GM18508 (cell line): Measurements from ENCODE around the gene TTLL11.

Source experiments
- ATAC-seq: cut with Tn5 transposase; IDR thresholded peaks from one replicate; pipeline ENCODE4 v1.9.1; 2021; ENCODE audit warnings: moderate number of reproducible peaks; ENCODE audit not compliant: insufficient read depth, unreplicated experiment

TTLL11 gene

DNA sequence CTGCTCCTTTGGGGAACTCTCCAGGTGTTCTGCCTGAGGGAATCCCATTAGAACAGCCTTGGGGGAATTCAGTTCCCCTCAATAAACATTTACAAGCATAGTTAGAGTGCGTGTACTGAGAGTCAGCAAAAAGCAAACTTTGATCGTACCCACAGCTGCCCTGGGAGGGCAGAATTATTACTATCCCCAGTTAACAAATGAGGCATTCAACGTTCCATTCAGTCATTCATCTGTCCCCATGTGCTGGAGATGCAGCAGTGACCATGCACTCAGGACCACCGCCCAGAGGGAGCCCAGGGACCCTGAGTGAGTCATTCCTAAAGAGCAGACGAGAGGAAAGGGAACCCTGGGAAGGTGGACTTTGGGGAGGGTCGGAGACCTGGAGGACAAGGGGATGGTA is 19.1 kb upstream of the TTLL11 start:
- ATAC-seq = no peak

DNA sequence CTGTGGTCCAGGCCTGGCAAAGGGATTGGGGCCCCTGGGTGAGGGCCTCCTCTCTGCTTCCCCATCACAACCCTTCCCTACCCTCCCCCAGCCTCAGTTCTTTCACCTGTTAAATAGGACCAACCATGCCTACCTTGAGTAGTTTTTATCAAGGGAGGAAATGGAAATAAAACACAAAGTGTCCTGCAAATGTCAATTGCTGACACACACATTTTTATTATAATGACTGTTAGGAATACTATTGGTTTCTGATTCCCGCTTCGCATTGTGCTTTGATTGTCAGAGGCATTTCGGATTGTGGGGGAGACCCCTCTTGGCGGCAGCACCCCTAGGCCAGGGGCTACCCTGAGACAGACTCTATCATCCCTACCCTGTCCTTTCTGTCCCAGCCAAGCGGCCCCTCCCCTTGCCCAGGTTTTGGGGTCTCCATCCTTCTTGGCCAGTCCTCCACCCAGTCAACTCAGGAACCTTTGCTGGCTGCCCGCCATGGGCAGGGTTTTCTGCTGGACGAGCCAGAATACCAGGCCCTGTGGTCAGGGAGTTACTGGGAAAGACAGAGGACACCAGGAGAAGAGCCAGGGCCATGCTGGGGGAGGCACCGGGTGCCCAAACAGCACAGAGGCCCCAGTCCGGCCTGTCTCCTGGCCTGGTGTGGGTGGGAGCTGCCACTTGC is 18.4 kb upstream of the TTLL11 start:
- no peak for ATAC-seq

DNA sequence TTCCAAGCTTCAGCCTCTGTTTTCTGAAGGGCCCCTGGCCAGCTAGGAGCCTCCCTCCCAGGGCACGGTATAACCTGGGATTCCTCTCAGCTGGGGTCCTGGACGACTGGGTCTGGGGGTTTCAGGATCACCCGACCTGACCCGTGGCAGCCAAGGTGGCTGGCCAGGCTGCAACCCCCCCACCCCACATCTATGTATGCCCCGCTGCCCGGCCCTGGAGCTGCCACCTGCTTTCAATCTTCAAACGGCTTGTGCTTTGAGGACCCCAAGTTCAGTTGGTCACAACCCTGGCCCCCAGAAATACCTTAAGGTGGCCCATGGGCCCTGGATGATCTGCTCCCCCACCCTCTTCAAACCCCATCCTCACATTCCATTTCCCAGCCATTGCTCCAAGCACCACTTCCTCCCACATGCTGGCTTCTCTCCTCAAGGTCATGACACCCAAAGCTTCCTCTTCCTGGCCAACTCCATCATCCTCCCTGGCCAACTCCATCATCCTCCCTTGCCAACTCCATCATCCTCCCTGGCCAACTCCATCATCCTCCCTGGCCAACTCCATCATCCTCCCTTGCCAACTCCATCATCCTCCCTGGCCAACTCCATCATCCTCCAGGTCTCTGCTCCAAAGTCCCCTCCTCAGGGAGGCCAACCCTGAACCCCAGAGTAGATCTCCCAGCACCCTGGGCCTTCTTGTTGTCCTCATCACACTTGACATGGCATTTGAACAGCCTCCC is 17.2 kb upstream of the TTLL11 start:
- ATAC-seq = no peak

DNA sequence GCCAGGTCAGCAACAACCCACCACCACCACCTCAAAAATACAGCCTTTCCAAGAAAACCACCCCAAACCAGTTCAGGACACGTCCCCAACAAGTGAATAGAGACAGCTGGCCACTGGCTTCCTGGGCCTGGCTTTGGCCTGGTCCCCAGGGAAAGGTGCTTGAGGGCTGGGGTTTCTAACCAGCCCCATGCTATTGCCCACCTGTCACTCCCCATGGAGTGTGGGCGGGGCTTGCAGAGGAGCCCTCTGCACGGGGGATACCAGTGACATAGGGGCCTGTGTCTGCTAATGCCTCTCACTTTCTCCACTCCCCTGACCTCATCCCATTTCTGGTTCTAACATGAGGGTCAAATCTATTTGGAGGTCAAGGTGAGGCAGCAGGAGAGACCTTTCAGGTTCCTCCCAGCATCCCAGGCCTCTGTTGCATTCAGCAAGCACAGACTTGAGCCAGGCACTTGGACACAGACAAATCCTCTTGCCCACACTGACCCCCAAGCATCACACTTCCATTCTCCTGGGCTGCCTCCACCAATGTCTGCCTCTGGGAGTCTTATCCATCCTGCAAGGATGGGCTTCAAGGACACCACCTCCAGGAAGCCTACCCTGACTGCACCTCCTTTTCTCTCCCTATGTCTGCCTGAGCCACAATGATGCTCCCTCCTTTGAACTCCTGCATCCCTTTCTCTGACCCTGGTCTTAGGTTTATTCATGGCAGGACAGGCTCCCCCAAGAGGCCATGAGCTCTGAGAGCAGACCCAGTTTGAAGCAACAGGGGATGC is 16.1 kb upstream of the TTLL11 start:
- ATAC-seq = no peak

DNA sequence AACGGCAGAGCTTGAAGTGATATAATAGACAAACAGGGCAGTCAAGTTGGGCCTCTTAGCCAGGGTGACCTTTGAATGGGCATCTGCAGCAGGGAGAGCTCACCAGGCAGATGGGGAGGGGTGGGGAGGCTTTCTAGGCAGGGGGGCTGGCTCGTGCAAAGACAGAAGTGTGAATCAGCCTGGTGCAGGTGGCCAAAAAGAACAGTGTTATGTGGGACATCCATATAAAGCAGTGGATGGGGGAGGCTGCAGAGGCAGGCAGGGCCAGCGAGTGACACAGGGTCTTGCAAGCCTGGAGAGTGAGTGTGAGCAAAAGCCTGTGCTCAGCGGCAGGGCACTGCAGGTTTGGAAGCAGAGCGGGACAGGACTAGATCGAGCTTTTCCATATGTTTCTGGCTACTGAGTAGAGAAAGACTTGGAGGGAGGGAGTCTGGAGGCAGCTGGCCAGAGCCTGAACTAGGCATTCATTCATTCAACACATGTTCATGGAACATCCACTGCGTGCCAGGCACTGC is 14.2 kb upstream of the TTLL11 start:
- ATAC-seq = no peak

DNA sequence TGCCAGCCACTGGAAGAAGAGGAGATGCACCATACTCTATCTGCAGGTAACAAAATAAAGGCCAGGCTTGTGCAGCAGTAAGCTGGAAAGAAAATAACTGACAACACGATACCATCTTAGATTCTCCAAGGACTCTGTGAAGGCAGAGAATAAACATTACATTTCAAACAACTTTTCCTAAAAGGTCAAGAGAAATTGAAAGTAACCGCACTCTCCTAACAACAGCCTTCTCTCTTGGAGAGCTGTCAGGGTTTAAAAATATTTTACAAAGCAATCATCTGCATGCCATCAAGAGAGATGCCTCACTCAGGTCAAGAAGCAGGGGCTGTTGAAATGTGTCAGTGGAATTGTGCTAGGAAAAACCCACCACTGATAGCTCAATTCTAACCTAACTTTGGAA is 13.5 kb upstream of the TTLL11 start:
- no peak for ATAC-seq

DNA sequence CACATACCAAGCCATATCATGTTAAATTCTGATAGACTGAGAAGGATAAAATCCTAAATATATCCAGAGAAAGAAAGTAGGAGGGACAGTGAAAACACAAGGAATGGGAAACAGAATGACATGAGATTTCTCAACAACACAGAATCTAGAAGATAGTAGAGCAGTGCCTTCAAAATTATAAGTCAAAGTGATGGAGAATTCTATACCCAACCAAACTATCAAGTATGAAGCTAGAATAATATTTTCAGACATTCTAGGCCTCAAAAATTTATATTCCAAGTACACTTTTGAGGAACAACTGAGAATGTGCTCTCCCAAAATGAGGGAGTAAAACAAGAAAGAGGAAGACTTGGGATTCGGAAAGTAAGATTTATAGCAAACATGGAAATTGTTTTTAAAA is 10.9 kb upstream of the TTLL11 start:
- ATAC-seq = no peak

DNA sequence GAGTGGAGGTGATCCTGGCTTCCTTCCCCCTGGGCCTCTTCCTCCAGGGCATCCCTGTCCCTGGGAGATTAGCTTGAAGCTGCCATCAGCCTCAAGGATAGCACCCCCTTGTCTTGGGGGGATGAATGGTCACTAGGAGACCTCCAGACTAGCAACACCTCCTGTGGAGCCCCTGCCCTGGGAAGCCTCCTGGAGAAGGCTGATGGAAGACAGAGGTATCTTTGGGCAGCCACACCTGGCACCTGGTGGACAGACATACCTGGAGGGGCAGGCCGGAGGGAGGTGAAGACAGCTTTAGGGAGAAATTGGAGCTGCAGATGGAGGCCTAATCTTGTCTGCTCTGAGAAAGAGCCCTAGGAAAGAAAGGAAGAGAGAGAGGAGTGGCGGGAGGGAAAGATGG is 9.0 kb upstream of the TTLL11 start:
- no peak for ATAC-seq

DNA sequence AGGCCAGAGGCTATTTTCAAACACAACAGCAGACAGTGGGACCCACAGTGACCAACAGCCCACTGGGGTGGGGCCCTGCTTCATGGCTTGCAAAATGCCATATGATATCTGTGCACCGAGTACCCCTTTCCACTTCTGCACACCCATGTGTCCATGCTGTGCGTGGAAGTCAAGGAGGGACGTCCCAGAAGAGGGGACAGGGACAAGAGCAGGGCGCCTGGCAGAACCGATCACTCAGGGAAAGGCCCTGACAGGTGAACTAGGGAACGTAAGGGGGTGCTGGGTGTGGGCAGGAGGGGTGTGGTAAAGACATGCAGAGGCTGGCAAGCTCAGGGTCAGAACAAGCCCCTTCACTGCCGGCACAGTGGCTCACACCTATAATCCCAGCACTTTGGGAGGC is 7.6 kb upstream of the TTLL11 start:
- ATAC-seq = no peak

DNA sequence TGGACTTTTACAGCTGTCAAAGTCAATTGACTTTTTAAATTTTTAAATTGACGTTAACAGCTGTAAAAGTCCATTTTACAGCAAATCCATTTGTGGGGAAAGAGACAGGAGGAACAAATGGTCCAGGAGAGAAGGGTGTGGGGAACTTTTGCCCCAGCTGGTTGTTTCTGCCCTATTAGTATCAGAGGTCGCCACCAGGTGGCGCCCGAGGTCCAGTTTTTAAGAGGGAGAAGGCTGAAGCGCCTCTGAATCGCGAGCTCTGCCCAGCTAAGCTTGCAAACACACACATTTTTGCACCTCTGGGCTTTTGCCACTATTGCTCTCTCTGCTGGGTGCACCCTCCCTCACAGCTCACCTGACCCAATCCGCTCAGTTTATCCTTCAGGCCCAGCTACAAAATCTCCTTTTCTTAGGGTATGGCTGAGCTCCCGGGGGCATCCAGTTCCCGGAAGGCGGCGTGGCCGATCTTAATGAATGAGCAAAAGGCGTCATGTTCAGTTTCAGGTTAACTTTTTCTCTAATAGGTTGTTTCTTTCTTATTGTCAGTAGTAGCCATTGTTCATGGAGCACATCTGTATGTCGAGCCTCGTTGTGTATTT is 6.3 kb upstream of the TTLL11 start:
- no peak for ATAC-seq

DNA sequence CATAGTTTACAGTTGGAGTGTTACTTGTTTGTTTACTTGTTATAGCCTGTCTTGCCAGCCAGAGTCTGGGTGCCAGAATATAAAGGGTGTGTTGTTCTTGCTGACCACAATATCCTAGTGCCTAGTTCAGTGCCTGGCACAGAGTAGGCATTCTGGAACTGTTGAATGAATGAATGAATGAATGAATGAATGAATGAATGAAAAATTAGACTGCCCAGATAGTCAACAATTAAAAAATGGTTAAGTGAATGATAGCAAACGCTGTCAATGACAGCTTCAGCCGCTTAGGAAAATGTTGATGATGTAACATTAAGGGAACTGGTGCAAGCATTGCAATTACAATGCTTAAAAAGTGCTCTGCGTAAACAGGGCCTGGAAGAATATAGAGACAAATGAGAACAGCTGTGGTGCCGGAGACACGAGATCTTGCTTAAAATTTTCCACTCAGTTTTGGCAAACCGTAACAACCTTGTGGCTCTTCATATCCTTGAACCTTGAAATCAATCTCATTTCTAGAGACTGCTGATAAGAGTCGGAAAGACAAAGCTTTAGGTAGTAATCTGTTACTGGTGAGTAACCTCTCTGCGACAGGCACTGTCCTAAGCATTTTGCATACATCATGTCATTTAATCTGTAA is 4.7 kb upstream of the TTLL11 start:
- ATAC-seq = no peak

DNA sequence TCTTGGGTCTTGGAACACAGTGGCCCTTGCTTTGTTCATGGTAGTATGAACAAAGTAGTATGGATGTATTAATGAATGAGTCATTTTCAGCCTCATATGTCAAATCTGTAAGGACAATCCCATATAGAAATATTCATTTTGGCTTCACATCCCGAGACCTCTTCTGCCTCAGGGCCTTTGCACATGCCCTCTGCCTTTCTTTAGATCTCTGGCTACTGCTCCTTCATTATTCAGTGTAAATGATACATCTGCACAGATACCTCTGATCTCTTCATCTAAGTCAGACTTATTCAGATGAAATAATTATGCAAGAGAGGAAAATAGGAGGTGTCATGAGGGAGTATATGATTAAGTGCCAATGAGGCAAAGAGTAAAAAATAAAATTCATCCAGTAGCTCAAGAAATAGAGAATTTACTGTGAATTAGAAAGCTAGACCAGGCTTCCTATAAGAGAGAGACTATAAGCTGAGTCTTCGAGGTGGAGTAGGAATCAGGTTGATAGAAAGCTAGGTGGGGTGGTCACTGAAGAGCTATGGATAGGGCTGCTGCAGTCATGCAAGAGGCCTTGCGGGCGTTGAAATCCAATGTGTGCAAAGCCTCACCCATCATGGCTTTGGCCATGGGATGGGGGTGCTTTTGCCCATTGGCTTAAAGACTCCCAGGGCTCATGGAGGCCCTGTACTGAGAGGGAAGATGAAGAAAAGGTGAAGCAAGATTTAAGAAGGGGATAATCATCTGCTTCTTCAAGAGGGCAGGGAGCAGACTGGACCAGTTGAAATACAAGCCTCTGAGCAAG is 3.7 kb upstream of the TTLL11 start:
- ATAC-seq = no peak

DNA sequence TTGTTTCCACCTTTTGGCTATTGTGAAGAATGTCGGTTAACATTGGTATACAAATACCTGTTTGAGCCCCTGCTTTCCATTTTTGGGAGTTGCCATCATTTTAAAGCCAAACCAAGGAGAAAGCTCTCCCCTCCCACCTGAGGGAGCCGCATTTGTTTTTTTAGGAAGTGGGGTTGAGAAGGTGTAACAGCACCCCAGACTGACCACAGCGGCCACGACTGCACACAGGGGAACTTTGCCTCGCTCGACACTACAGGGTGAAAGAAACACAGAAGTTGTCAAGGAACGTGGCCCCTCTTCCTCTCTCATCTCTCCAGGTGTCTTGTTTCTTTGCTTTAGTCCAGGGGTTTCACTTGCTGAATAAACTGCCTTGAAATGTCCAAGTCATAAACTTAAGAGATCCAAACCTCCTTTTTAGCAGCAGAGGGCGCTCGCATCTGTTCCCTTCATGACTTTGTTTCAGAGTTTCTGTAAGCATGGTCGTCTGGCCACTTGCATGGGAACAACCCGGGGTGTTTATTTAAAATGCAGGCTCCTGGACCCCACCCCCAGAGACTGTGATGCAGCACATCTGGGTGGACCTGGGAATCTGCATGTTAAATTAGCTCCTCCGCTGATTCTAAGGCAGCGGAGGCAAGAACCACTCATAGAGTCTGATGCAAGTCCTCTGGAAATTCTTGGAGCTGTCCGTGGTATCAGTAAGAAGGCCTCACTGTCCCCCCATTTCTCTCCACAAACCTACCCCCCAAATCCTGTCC is 2.1 kb upstream of the TTLL11 start:
- no peak for ATAC-seq

DNA sequence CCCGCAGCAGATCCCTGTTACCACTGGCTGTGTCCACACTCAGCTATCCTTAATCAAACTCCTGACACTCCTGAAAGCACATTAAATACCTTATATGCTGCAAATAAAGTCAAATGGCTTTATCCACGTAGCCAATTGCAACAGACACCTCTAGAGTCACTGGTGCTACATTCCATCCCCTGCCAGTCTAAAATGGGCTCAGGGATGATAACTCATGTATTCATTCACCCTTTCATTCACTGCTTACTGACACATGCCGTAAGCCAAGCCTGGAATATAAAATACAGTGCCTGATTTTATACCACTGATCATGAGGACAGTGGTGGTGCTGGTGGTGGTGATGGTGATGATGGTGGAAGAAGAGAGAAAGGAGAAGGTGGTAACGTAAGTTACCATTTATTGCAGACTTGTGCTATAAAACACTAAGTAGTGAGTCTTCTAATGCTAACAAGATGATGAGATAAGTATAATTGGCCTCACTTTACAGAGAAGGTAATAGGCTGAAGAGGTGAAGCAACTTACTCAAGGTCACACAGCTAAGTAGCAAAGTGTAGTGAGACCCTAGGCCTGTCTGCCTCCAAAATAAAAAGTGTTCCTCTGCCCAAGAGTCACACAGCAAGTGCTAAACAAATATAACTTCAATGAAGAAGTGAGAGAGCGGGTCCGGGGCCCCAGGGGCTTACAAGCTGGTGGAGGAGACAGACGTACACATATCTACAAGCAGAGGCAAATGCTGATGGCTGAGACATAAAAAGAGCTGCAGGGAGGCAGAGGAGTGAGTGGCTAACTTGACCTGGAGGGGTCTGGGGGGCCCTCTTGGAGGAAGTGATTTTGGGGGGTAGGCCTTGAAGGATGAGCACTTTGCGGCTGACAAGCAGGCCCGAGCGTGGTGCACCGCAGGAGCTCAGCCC is 1.2 kb downstream of the TTLL11 start:
- no peak for ATAC-seq

DNA sequence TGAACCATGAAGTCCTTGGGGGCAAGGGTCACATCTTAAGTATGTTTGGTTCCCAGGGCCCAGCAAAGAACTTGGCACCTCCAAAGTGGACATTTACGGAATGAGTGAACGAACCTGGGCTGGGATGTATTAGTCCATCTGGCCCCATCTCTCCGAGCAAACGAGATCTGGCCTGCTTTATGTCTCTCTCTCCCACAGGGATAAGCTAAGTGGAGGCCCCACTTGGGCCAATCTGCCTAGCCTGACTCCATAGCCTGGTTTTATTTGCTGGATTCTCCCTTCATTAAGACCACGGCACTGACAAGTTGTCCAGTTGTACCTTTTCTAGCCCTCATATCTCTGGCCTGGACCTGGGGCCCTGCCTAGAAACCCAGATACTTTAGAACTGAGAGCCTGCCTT is 2.1 kb downstream of the TTLL11 start:
- no peak for ATAC-seq

DNA sequence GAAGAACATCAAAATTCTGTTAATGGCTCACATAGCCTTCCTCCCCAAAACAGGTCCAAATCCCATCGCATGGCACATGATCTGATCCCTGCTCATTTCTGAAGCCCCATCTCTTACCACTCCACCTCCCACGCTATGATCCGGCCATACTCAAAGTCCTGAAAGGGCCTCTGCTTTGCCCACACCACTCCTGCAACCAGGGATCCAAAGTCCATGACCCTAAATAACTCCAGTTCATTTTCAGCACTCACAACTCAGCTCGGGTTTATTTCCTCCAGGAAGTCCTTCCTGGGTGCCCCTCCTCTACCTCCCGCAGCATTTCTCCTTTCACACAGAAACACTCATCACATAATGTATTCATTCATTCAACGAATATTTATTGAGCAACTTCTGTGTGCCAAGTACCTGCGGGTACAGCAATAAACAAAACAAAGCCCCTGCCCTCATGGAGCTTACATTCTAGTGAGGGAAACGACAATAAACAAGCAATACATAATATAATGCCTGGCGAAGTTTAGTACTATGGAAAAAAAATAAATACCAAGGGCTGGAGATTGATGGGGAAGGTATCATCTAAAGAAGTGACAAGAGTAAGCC is 2.7 kb downstream of the TTLL11 start:
- ATAC-seq = no peak

DNA sequence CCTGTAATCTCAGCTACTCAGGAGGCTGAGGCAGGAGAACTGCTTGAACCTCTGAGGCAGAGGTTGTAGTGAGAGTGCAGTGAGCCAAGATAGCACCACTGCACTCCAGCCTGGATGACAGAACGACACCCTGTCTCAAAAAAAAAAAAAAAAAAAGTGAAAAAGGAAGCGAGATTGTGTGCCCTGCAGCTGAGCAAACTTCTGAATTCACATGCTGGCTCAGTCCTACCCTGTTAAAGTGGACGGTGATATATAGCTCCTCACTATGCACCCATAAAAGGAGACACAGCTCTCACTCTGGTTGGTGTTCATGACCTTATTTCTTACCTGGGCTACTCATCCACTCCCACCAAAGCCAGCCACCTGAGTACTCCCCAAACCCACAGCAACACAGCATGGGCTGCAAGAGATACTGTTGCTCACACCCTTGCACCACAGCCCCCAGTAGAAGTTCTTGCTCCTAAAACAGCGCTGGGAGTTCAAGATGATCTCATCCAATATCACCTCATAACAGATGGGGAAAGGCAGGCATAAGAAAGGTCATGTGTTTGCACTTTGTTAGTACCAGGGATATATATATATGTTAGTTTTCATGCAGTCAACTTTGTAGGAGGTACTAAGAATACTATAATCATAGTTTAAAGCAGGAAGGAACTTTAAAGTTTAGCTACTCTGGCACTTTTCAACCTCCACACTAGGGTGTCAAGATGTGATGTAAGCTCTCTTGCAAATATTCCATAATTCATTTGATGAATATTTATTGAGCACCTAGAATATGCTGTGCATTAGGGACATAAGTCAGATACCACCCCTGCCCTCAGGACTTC is 4.0 kb downstream of the TTLL11 start:
- ATAC-seq = no peak
